ENCODE data around the gene SMYD3.

DNA sequence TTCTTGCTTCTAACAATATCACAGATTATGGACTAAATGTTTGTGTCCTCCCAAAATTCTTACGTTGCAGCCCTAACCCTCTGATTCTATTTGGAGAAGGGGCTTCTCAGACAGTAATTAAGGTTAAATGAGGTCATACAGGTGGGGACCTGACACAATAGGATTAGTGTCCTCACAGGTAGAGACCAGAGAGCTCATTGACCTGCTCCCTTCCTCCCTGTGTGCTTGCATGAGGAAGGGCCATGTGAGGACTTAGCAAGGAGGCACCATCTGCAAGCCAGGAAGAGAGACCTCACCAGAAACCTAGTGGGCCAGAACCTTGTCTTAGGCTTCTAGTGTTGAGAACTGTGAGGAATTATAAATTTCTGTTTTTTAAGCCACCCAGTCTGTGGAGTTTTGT is 322.6 kb downstream of the SMYD3 start:
- TF ChIP-seq, protein P1, sequence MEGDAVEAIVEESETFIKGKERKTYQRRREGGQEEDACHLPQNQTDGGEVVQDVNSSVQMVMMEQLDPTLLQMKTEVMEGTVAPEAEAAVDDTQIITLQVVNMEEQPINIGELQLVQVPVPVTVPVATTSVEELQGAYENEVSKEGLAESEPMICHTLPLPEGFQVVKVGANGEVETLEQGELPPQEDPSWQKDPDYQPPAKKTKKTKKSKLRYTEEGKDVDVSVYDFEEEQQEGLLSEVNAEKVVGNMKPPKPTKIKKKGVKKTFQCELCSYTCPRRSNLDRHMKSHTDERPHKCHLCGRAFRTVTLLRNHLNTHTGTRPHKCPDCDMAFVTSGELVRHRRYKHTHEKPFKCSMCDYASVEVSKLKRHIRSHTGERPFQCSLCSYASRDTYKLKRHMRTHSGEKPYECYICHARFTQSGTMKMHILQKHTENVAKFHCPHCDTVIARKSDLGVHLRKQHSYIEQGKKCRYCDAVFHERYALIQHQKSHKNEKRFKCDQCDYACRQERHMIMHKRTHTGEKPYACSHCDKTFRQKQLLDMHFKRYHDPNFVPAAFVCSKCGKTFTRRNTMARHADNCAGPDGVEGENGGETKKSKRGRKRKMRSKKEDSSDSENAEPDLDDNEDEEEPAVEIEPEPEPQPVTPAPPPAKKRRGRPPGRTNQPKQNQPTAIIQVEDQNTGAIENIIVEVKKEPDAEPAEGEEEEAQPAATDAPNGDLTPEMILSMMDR (IDR thresholded peaks at IDR 0.05): no peak
- no peak for TF ChIP-seq POLR2A (IDR thresholded peaks at IDR 0.05)

Data from heart left ventricle (tissue), 13 donors.